HL-60 (cell line): Measurements from ENCODE around the gene NDUFS7.

Experiments used
- DNase-seq, 2 experiments: peaks; one replicate each; pipeline ENCODE4 v3.0.0-alpha.2; 2010 to 2020; ENCODE audit warnings: low read depth in 1 of 2, low spot score in 1 of 2
- H3K27ac ChIP-seq: fragments of 250-450 bp; sonication (Bioruptor Pico); replicated peaks from 2 replicates; pipeline ENCODE4 v1.5.1; 2020; ENCODE audit warnings: mild to moderate bottlenecking, moderate library complexity
- H3K27me3 ChIP-seq: fragments of 250-450 bp; sonication (Bioruptor Pico); 2 replicates; pipeline ENCODE4 v1.5.1; 2021; ENCODE audit warnings: mild to moderate bottlenecking, moderate library complexity; ENCODE audit not compliant: insufficient read depth, poor library complexity, severe bottlenecking
- H3K4me3 ChIP-seq: replicated peaks from 2 replicates; pipeline ENCODE4 v1.5.1; 2011; ENCODE audit warnings: mild to moderate bottlenecking, control low read depth, low read length; ENCODE audit not compliant: insufficient read depth
- GABPA ChIP-seq: IDR thresholded peaks from 2 replicates; pipeline ENCODE4 v1.6.1; 2012; ENCODE audit warnings: low read depth
- POLR2AphosphoS5 ChIP-seq: IDR thresholded peaks from 2 replicates; pipeline ENCODE4 v1.6.1; 2012; ENCODE audit warnings: low read depth
- SPI1 ChIP-seq: IDR thresholded peaks from 2 replicates; pipeline ENCODE4 v1.6.1; 2012; ENCODE audit warnings: low read depth, mild to moderate bottlenecking, borderline replicate concordance
- TF ChIP-seq, protein P1 (sequence below): IDR thresholded peaks from 2 replicates; pipeline ENCODE4 v1.6.1; 2012; ENCODE audit warnings: low read depth; ENCODE audit not compliant: insufficient replicate concordance
- TF ChIP-seq, protein P2 (sequence below): IDR thresholded peaks from one replicate; pipeline ENCODE4 v1.5.1; 2011; ENCODE audit warnings: low read length, control low read depth, inconsistent platforms; ENCODE audit not compliant: insufficient read depth

Gene NDUFS7

DNA sequence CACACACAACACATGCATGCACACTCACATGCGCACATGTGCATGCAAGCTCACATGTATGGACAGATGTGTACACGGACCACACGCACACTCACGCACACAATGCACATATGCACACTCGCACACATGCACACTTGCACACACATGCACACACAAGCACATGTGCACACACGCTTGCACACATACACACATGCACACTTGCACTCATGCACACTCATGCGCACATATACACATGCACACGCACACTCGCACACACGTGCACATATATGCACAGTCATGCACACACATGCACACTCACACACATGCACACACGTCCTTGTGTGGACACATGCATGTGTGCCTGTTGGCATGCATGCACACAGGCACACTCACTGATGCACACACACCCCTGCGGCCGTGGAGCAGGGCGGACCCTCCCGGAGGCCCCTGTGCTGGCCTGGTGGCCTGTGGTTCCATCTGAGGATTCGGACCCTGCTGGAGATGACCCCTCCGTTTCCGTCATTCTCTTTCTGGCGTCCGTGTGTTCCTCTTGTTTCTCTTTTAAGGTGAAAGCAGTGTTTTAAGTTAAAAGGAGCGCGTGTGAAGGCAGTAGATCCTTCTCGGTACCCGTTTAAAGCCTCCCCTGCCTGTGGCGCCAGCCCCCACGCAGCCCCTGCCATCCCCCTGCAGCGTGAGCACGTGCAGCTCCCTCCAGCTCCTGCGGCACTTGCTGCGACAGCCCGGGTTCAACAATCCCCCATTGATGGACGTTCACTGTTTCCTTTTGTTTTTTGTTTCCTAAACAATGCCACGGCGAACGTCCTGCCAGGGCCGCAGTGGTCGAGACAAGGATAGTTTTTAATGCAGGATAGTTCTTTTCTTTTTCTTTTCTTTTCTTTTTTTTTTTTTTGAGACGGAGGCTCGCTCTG lies 5.6 kb downstream of the NDUFS7 start:
- Histone ChIP-seq H3K4me3 (no peak overlapping the region), H3K27me3 (no peaks in the 10 kb centered on the region), H3K27ac (no peak overlapping the region)
- no peak for DNase-seq
- TF ChIP-seq SPI1: no peak
- TF ChIP-seq, protein P1, sequence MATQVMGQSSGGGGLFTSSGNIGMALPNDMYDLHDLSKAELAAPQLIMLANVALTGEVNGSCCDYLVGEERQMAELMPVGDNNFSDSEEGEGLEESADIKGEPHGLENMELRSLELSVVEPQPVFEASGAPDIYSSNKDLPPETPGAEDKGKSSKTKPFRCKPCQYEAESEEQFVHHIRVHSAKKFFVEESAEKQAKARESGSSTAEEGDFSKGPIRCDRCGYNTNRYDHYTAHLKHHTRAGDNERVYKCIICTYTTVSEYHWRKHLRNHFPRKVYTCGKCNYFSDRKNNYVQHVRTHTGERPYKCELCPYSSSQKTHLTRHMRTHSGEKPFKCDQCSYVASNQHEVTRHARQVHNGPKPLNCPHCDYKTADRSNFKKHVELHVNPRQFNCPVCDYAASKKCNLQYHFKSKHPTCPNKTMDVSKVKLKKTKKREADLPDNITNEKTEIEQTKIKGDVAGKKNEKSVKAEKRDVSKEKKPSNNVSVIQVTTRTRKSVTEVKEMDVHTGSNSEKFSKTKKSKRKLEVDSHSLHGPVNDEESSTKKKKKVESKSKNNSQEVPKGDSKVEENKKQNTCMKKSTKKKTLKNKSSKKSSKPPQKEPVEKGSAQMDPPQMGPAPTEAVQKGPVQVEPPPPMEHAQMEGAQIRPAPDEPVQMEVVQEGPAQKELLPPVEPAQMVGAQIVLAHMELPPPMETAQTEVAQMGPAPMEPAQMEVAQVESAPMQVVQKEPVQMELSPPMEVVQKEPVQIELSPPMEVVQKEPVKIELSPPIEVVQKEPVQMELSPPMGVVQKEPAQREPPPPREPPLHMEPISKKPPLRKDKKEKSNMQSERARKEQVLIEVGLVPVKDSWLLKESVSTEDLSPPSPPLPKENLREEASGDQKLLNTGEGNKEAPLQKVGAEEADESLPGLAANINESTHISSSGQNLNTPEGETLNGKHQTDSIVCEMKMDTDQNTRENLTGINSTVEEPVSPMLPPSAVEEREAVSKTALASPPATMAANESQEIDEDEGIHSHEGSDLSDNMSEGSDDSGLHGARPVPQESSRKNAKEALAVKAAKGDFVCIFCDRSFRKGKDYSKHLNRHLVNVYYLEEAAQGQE: no peak
- no peak for TF ChIP-seq POLR2AphosphoS5
- TF ChIP-seq, protein P2, sequence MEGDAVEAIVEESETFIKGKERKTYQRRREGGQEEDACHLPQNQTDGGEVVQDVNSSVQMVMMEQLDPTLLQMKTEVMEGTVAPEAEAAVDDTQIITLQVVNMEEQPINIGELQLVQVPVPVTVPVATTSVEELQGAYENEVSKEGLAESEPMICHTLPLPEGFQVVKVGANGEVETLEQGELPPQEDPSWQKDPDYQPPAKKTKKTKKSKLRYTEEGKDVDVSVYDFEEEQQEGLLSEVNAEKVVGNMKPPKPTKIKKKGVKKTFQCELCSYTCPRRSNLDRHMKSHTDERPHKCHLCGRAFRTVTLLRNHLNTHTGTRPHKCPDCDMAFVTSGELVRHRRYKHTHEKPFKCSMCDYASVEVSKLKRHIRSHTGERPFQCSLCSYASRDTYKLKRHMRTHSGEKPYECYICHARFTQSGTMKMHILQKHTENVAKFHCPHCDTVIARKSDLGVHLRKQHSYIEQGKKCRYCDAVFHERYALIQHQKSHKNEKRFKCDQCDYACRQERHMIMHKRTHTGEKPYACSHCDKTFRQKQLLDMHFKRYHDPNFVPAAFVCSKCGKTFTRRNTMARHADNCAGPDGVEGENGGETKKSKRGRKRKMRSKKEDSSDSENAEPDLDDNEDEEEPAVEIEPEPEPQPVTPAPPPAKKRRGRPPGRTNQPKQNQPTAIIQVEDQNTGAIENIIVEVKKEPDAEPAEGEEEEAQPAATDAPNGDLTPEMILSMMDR: no peak
- TF ChIP-seq GABPA: no peak

DNA sequence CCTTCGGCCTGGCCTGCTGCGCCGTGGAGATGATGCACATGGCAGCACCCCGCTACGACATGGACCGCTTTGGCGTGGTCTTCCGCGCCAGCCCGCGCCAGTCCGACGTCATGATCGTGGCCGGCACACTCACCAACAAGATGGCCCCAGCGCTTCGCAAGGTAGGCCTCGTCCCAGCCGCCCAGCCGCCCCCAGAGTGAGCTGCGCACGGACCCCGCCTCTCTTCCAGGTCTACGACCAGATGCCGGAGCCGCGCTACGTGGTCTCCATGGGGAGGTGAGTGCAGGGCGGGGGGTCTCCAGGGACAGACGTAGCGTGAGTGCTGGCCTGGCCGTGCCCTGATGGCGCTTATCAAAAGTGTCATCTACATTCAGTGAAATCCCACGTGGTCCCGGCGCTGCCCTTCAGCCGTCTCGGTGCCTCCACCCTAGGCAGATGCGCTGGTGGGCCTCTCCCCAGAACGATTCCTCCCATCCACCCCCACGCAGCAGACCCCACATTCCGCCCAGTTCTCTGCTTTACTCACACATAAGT lies 7.2 kb downstream of the NDUFS7 start:
- TF ChIP-seq, protein P2: no peak
- no peak for TF ChIP-seq GABPA
- TF ChIP-seq, protein P1: no peak
- no peak for TF ChIP-seq POLR2AphosphoS5
- TF ChIP-seq SPI1: no peak
- H3K27ac ChIP-seq: no peak overlapping the region
- no peak for DNase-seq
- no peaks in the 10 kb centered on the region for H3K27me3 ChIP-seq
- H3K4me3 ChIP-seq: no peak overlapping the region

DNA sequence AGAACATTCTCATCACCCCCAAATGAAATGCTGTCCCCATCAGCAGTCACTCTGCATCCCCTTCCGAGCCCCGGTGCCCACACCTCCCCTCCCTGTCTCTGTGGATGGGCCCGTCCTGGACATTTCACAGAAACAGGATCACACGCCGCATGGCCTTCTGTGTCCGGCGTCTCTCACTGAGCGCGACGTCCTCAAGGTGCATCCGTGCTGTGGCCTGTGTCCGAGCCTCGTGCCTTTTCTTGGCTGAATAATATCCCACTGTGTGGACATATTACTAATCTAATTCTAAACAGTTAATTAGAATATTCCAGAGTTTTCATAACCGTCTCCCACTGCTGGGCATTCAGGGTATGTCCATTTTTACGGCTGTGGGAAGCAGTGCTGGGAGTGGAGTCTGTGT lies 8.7 kb downstream of the NDUFS7 start:
- Histone ChIP-seq H3K27me3 (no peaks in the 10 kb centered on the region), H3K4me3 (no peak overlapping the region), H3K27ac (no peak overlapping the region)
- TF ChIP-seq, protein P1: no peak
- no peak for TF ChIP-seq POLR2AphosphoS5
- TF ChIP-seq GABPA: no peak
- TF ChIP-seq, protein P2: no peak
- TF ChIP-seq SPI1: no peak
- no peak for DNase-seq
